ENCODE results near the gene OPTC.

DNA sequence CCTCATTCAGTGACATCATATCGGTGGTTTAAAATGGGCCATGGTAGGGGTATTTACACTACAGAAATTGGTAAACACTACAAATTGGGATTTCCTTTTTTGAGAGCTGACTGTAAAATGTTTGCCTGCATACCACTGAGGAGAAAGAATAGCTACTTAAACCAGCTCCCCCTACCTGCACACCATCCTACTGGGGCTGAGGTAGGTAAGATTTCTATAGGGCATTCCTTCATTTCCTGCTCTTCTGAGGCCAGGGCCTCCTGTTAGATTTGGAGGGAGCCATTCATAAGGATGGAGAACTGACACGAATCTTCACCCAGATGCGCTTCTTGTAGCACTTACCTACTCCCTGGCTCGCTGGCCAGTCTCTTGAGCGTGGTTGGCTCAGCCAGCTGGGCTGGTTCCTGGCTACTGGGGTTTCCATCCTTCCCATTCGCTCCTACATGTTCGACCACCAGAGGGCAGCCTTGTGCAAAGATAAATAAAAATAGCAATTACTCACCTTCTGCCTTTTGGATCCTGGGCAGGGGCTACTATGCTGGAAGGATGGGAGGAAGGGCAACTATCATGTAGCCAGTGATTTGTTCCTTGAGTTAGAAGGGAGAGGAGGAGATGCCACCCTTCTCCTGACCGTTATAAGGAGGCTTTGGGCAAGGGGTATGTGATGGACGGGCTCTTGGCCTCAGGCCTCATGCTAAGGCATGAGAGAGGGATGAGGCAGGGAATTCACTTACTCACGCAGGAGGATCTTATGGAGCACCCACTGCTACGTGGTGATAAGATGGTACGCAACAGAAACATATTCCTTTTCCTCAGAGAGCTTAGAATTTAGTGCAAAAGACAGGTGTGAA lies 10.7 kb downstream of the OPTC start:
- TF ChIP-seq CTCF (IDR thresholded peaks at IDR 0.05) (peak; percentile 84 to 91 (median 87)), POLR2A (IDR thresholded peaks at IDR 0.05) (no peak)

Measured in breast epithelium (tissue), 3 donors.